Measurements from ENCODE around the gene ANKRD40. TPM values are rescaled to one million over a fixed set of nuclear protein-coding genes. Genes with fewer than 3 reads are reported as not detected.

Gene ANKRD40
- total RNA-seq = 16.4 and 19.4 TPM in 2 replicates

GRCh38 chr17:50707289-50708049, at the start of gene ANKRD40:
Gene ANKRD40, minus strand, starts transcription at chr17:50707914. Its CDS starts 260 bp downstream, at chr17:50707654.

GRCh38 chr17:50719144-50719923, 11.6 kb upstream of the ANKRD40 start, which contains the start of gene LUC7L3:
Gene LUC7L3, plus strand, starts transcription at chr17:50719603. Its CDS starts 130 bp downstream, at chr17:50719733.

Other genes starting within 250 kb of the ANKRD40 start
- not detected in 2 replicates for gene CHAD, start 239.0 kb downstream of the ANKRD40 start, total RNA-seq
- gene RSAD1, start 229.1 kb downstream of the ANKRD40 start, total RNA-seq = 20.1 and 21.3 TPM in 2 replicates
- 1.3 and 2.6 TPM in 2 replicates for gene MYCBPAP, start 199.5 kb downstream of the ANKRD40 start, total RNA-seq
- gene EPN3, start 175.2 kb downstream of the ANKRD40 start, total RNA-seq = not detected in 2 replicates
- gene SPATA20, start 160.7 kb downstream of the ANKRD40 start, total RNA-seq = 58.0 and 67.0 TPM in 2 replicates
- 0.32 and 1.0 TPM in 2 replicates for gene CACNA1G, start 147.2 kb downstream of the ANKRD40 start, total RNA-seq
- 1.8 and 2.5 TPM in 2 replicates for gene ABCC3, start 73.0 kb downstream of the ANKRD40 start, total RNA-seq
- gene LUC7L3, start 11.7 kb upstream of the ANKRD40 start, total RNA-seq = 35.2 and 37.7 TPM in 2 replicates
- not detected in 2 replicates for gene ANKRD40CL, start 59.6 kb upstream of the ANKRD40 start, total RNA-seq
- under 0.01 and 0.16 TPM in 2 replicates for gene WFIKKN2, start 127.7 kb upstream of the ANKRD40 start, total RNA-seq
- 17.0 and 18.7 TPM in 2 replicates for gene TOB1, start 158.4 kb upstream of the ANKRD40 start, total RNA-seq